Effector memory CD4-positive, alpha-beta T cell (primary cell): ENCODE results near the gene HLA-DPB1.
"Not testable (repeated sequence)": the region's sequence is repeated elsewhere in the genome, so short reads cannot be mapped to it uniquely, and the experiment has no call there.

Experiments used
- DNase-seq, 3 donors: peaks; one replicate each; pipeline ENCODE4 v3.0.0-alpha.2; 2020
- H3K27ac ChIP-seq: 2 replicates; pipeline ENCODE4 v1.7.0; 2013; ENCODE audit warnings: mild to moderate bottlenecking, low read length, moderate library complexity; ENCODE audit not compliant: insufficient read depth, poor library complexity, severe bottlenecking
- H3K27me3 ChIP-seq: replicated peaks from 2 replicates; pipeline ENCODE4 v1.7.0; 2013; ENCODE audit warnings: mild to moderate bottlenecking, low read length; ENCODE audit not compliant: insufficient read depth, control insufficient read depth, poor library complexity, severe bottlenecking
- H3K36me3 ChIP-seq: 2 replicates; pipeline ENCODE4 v1.7.0; 2013; ENCODE audit warnings: mild to moderate bottlenecking, low read length, moderate library complexity; ENCODE audit not compliant: control insufficient read depth, insufficient read depth
- H3K4me1 ChIP-seq: 2 replicates; pipeline ENCODE4 v1.7.0; 2013; ENCODE audit warnings: low read length, mild to moderate bottlenecking; ENCODE audit not compliant: control insufficient read depth, insufficient read depth, poor library complexity, severe bottlenecking
- H3K4me3 ChIP-seq: 2 replicates; pipeline ENCODE4 v1.7.0; 2013; ENCODE audit warnings: low read length, low read depth, mild to moderate bottlenecking; ENCODE audit not compliant: insufficient read depth, poor library complexity, severe bottlenecking
- H3K9me3 ChIP-seq: 2 replicates; pipeline ENCODE4 v1.7.0; 2013; ENCODE audit warnings: mild to moderate bottlenecking, low read length, moderate library complexity; ENCODE audit not compliant: control insufficient read depth

HLA-DPB1 gene

DNA sequence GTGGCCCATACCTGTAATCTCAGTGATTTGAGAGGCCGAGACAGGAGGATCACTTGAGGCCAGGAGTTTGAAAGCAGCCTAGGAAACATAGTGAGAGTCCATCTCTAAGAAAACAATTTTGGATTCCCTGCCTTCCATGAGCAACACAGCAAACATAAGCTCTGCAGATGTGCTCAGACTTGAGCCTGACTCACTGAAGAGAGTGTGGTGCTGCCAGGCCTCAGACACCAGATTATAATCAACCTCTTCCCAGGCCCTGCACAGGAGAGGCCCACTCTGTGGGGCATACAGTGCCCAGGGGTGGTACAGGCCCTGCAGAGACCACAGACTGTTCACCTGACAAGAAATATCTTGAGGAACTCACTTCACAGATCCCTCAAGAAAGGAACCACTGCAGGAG lies 19.9 kb downstream of the HLA-DPB1 start:
- Histone ChIP-seq H3K36me3 (no peaks in the 10 kb centered on the region), H3K4me1 (no peaks in the 10 kb centered on the region), H3K9me3 (peaks cover 2% of the 10 kb centered on the region), H3K27me3 (no peaks in the 10 kb centered on the region), H3K27ac (no peak overlapping the region), H3K4me3 (no peak overlapping the region)
- DNase-seq, result no peak

DNA sequence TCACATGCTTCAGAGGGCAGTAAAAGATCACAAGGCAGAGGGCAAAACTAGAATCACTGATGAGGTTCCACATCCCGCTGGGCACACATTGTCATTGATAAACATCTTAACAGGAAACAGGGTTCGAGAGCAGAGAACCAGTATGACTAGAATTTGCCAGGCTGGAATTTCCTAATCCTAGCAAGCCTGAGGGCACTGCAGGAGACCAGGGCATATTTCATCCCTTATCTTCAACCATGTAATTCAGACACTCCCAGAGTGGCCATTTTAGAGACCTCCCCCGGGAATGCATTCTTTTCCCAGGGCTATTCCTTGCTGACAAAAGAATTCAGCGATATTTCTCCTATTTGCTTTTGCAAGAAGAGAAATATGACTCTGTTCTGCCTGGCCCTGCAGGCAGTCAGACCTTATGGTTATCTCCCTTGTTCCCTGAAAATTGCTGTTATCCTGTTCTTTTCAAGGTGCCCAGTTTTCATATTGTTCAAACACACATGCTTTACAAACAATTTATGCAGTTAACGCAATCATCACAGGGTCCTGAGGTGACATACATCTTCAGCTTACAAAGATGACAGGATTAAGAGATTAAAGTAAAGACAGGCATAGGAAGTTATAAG lies 25.4 kb downstream of the HLA-DPB1 start:
- H3K4me3 ChIP-seq, H3K36me3 ChIP-seq, H3K27me3 ChIP-seq, H3K9me3 ChIP-seq, DNase-seq, H3K4me1 ChIP-seq, H3K27ac ChIP-seq: not testable (repeated sequence)

DNA sequence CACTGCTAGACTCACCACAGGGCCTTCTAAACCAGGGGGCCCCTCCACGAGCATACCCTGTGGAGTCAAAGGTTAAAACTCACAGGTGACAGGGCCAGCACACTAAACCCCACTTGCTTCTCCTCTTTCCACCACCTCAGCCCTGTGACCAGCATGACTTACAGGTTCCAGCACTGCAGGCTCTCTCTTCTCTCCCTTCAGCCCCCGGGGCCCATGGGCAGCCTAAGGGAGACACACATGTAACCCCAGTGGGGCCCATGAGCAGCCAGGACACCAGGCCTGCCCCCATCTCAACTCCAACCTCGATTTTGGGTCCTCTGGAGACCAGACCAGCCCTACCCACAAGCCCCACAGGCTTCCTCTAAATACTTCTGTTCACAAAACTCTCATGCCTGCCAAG lies 28.0 kb downstream of the HLA-DPB1 start:
- H3K4me3 ChIP-seq, result no peak overlapping the region
- DNase-seq, result no peak
- H3K4me1 ChIP-seq, result no peaks in the 10 kb centered on the region
- H3K36me3 ChIP-seq, result no peaks in the 10 kb centered on the region
- H3K27ac ChIP-seq, result no peak overlapping the region
- no peaks in the 10 kb centered on the region for H3K27me3 ChIP-seq
- H3K9me3 ChIP-seq, result peaks cover 6% of the 10 kb centered on the region

DNA sequence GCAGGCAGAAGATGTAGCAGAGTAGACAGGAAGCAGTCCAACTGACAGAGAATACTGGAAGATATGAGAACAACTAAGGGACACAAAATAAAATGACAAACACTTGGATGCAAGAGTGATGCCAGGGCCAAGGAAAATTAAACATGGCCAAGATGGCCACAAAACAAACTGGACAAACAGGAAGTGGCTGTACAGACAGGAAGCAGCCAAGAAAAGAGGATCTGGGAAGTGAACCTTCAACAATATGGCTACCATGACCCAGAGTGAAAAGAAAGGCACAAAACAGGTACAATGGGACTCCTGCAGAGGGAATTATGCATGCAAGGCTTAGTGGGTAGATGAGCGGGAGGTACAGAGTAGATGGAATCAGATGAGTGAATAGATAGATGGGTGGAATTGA lies 29.1 kb downstream of the HLA-DPB1 start:
- Histone ChIP-seq H3K9me3 (peaks cover 6% of the 10 kb centered on the region), H3K36me3 (no peaks in the 10 kb centered on the region), H3K4me3 (no peak overlapping the region), H3K27me3 (no peaks in the 10 kb centered on the region), H3K4me1 (no peaks in the 10 kb centered on the region), H3K27ac (no peak overlapping the region)
- DNase-seq, result no peak

DNA sequence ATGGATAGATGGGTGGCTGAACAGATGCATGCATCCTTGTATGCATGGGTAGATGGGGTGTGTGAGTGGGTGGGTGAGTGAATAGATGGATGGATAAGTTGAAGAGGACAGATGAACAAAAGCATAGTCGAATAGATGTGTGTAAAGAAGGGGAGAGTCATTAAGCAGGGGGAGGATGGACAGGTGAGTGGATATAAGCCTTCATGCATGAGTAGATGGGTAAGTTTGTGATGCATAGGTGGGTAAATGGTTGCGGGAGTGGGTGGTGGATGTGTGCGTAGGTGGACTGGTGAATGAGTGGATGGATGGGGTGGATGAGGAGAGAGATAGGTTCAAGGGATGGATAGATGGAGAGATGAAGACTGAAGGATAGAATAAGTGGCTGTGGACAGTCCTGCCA lies 29.6 kb downstream of the HLA-DPB1 start:
- no peak for DNase-seq
- peaks cover 6% of the 10 kb centered on the region for H3K9me3 ChIP-seq
- no peaks in the 10 kb centered on the region for H3K4me1 ChIP-seq
- no peaks in the 10 kb centered on the region for H3K36me3 ChIP-seq
- no peaks in the 10 kb centered on the region for H3K27me3 ChIP-seq
- no peak overlapping the region for H3K27ac ChIP-seq
- H3K4me3 ChIP-seq, result no peak overlapping the region

DNA sequence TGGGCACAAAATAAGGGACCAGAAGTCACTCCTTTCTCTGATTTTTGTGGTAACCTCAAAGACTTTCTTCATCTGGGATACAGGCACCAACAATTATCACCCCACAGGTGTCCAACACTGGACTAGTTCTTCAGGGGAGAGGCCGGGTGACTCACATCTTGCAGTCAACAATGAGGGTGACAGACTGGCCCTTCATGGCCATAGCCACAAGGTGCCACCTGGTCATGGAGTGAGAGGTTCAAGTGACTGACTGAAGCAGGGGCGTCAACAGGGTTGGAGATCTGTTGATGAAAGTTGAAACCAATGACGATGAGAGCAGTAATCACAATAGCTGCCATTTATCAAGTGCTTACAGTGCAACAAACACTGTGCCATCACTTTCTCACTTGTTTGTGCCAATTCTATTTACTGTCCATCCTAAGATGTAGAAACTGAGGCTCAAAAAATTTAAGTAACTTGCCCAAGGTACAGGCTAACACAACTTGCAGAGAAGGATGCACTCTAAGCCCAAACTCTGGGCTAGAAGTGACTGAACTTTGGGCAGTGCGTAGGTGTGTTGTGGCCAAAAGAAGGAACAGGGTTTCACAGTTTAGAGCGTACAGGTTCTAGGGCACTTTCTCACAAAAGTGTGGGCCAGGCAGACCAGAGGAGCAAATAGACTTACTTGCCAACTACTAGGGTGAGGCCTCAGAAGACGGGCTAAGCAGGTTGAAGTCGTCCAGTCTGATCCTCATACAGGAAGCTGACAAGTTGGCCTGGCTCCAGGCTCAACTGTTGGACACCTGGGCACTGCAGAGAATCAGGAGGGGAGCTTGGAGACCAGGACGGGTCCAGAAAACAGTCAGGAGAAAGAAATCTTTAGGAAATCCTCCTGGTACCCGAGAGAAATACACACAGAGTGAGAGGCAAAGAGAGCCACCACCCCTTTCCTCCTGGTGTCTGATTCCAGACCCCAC lies 30.4 kb downstream of the HLA-DPB1 start:
- H3K36me3 ChIP-seq, result no peaks in the 10 kb centered on the region
- DNase-seq, result no peak
- no peak overlapping the region for H3K4me3 ChIP-seq
- H3K4me1 ChIP-seq, result no peaks in the 10 kb centered on the region
- H3K27ac ChIP-seq, result no peak overlapping the region
- H3K27me3 ChIP-seq, result no peaks in the 10 kb centered on the region
- no peaks in the 10 kb centered on the region for H3K9me3 ChIP-seq

DNA sequence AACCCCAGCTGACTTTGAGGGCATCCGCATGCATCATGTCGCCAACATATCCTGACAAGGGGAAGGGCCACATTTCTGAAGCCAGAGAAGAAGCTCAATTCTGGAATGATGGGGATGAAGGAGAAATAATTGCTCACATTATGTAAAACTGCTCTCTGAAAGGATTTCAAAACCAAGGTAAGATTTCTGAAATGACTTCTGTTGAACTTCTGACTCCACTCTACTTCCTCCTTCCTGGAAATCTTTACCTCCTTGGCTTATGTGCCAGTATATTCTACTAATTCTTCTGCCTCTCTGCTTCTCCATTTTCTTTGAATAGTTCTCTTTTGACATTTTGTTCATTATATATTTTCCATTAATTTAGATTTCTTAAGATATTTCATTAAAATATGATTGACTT lies 31.9 kb downstream of the HLA-DPB1 start:
- no peak for DNase-seq
- Histone ChIP-seq H3K27me3 (peaks cover 4% of the 10 kb centered on the region), H3K27ac (no peak overlapping the region), H3K9me3 (no peaks in the 10 kb centered on the region), H3K36me3 (no peaks in the 10 kb centered on the region), H3K4me1 (no peaks in the 10 kb centered on the region), H3K4me3 (no peak overlapping the region)

DNA sequence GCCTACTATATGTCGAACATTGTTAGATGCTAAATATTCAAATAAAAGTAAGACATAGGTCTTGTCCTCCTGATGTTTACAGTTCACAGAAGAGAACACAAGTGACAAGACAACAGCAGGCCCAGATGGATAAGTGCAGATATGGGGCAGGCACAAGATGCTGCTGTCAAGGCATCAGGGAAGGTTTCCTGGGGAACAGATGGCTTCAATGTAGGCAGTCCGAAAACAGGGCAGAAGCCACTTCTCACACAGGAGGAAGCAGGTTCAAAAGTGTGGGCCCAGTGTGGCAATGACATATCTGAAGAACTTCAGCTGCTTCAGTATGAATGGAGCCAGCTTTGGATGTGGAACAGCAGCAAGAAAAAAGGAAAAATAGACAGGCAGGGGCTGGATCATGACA lies 32.5 kb downstream of the HLA-DPB1 start:
- Histone ChIP-seq H3K27me3 (peaks cover 5% of the 10 kb centered on the region), H3K27ac (no peak overlapping the region), H3K4me1 (no peaks in the 10 kb centered on the region), H3K36me3 (no peaks in the 10 kb centered on the region), H3K4me3 (no peak overlapping the region), H3K9me3 (no peaks in the 10 kb centered on the region)
- DNase-seq, result no peak

DNA sequence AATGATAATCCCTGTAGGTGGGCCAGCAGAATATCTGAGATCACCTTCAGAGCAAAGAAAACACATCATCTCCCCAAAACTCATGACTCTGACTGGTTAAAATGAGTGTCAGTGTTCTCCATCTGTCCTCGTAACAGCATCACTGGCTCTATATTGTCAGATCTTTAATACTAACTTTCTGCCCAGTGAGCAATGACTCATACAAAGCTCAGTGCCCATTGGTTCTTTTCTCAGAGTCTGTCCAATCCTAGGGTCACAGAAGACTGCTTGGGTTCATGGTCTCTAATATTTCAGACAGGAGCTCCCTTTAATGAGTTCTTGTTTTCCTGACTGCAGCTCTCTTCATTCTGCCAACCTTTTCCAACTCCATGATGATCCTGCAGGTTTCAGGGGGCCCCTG lies 36.4 kb downstream of the HLA-DPB1 start:
- Histone ChIP-seq H3K27ac (no peak overlapping the region), H3K4me3 (no peak overlapping the region), H3K4me1 (no peaks in the 10 kb centered on the region), H3K27me3 (peaks cover 17% of the 10 kb centered on the region), H3K9me3 (no peaks in the 10 kb centered on the region), H3K36me3 (no peaks in the 10 kb centered on the region)
- DNase-seq, result peak in 1 of 3 donors; percentile 8

DNA sequence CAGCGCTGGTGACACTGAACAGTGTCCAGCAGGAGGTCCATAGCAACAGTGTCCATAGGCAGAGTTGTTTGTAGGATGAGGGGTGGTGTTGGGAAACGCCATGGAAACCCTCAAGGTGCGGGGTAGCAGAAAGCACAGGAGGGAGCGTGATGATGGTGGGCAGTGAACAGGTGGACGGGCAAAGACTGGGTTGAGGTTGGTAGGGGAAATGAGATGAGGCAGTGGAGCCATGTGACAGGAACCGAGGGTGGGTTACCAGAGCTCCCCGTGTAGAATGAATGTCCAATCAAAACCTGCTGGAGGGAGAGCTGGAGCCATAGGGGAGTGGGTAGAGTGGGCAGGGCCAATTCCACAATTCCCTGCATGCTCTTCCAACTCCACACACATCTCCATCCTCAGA lies 38.0 kb downstream of the HLA-DPB1 start:
- H3K4me1 ChIP-seq, result no peaks in the 10 kb centered on the region
- H3K36me3 ChIP-seq, result no peaks in the 10 kb centered on the region
- H3K9me3 ChIP-seq, result no peaks in the 10 kb centered on the region
- no peak overlapping the region for H3K4me3 ChIP-seq
- no peak for DNase-seq
- H3K27me3 ChIP-seq, result peaks cover 23% of the 10 kb centered on the region
- no peak overlapping the region for H3K27ac ChIP-seq
